ENCODE data around the gene CLEC17A. TPM values are rescaled to one million over a fixed set of nuclear protein-coding genes. Genes with fewer than 3 reads are reported as not detected.

Gene CLEC17A
- not detected for total RNA-seq

GRCh38 chr19:14582894-14583340 lies at the start of gene CLEC17A:
TSS of gene CLEC17A (plus strand) at chr19:14583084. CDS start at chr19:14583161, 77 bp downstream.

DNA sequence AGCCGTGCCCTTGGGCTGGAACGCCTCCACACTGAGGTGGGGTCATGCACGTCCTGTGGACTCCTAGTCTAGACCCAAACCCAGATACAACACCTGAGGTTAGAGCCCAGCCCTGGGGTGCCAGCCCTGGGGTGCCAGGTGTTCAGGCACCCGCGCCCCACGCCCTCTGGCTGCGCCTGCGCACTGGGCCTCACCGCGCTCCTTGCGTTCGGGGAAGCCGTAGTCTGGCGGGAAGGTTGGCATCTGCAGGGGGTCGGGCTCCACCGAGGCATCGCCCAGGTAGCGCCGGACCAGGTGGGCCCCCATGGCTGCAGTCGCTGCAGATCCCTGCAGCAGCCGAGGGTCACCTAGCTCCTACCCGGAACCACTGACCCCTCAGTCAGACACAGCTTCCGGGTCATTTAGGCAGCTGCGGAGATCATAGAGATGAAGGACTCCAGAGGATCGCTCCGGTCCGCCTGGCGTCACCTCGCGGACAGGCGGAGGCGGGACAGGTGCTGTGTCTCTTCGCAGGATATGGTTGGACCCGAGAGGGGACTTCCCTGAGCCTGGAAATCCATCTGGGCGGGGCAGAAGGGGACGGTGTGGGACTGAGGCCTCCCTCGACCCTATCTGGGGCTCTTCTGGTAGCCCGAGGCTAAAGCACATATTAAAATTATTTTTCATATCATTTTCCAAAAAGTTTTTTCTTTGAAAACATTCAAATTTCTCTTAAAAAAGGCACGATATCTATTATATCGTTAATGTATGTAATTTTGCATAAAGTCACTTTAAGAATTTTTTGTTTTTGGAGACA lies 11.0 kb upstream of the CLEC17A start, which contains the start of gene NDUFB7:
NDUFB7 (minus strand) TSS at position 372 of the 796 bp plus-strand sequence; CDS start at position 306, 66 bp downstream.

Small RNA genes within 50 kb of the gene (small RNA-seq; reads per million reads assigned to genes)
- not detected for gene AC022149.2 (ENCODE audit: low replicate concordance)
- gene RN7SL842P (ENCODE audit: low replicate concordance), result not detected

Other genes starting within 250 kb of the CLEC17A start
- gene ADGRE5, start 201.6 kb upstream of the CLEC17A start, total RNA-seq, result 2.5 TPM
- gene DDX39A, start 163.7 kb upstream of the CLEC17A start, total RNA-seq, result 37.9 TPM
- 82.3 TPM for gene PKN1, start 149.8 kb upstream of the CLEC17A start, total RNA-seq
- not detected for gene PTGER1, start 107.7 kb upstream of the CLEC17A start, total RNA-seq
- gene GIPC1, start 87.0 kb upstream of the CLEC17A start, total RNA-seq, result 26.3 TPM
- gene DNAJB1, start 64.7 kb upstream of the CLEC17A start, total RNA-seq, result 28.8 TPM
- gene TECR, start 53.5 kb upstream of the CLEC17A start, total RNA-seq, result 14.7 TPM
- gene NDUFB7, start 11.0 kb upstream of the CLEC17A start, total RNA-seq, result 130 TPM
- gene ADGRE3, start 91.8 kb downstream of the CLEC17A start, total RNA-seq, result not detected
- 68.5 TPM for gene ZNF333, start 107.0 kb downstream of the CLEC17A start, total RNA-seq
- gene ADGRE2, start 195.5 kb downstream of the CLEC17A start, total RNA-seq, result 0.31 TPM